HS-5 (cell line): ENCODE data around the gene AFDN.

Experiments
- DNase-seq: peaks from one replicate; pipeline ENCODE4 v3.0.0-alpha.2; 2012; ENCODE audit warnings: low read depth

The AFDN gene

GRCh38 chr6:167877994-167878779 lies 51.5 kb downstream of the AFDN start:
- no peak for DNase-seq

- DNase-seq, result no peak
Measured at GRCh38 chr6:167879612-167880011, 52.9 kb downstream of the AFDN start.

GRCh38 chr6:167881327-167881726 lies 54.6 kb downstream of the AFDN start:
- DNase-seq, result no peak

GRCh38 chr6:167882244-167882643 lies 55.5 kb downstream of the AFDN start:
- no peak for DNase-seq

GRCh38 chr6:167888098-167888497 lies 61.4 kb downstream of the AFDN start:
- DNase-seq, result no peak

GRCh38 chr6:167892835-167893815 lies 66.4 kb downstream of the AFDN start:
- no peak for DNase-seq

- no peak for DNase-seq
Measured at GRCh38 chr6:167894965-167895364, 68.3 kb downstream of the AFDN start.

GRCh38 chr6:167896648-167897047 lies 69.9 kb downstream of the AFDN start:
- no peak for DNase-seq

GRCh38 chr6:167898673-167899311 lies 72.1 kb downstream of the AFDN start:
- DNase-seq, result no peak

GRCh38 chr6:167904791-167905190 lies 78.1 kb downstream of the AFDN start:
- no peak for DNase-seq

GRCh38 chr6:167906899-167907298 lies 80.2 kb downstream of the AFDN start:
- no peak for DNase-seq

GRCh38 chr6:167907837-167908681 lies 81.3 kb downstream of the AFDN start:
- no peak for DNase-seq

- no peak for DNase-seq
Measured at GRCh38 chr6:167910007-167910406, 83.3 kb downstream of the AFDN start.

- DNase-seq, result no peak
Measured at GRCh38 chr6:167910652-167911051, 83.9 kb downstream of the AFDN start.

- no peak for DNase-seq
Measured at GRCh38 chr6:167912494-167912893, 85.8 kb downstream of the AFDN start.

- DNase-seq, result no peak
Measured at GRCh38 chr6:167913699-167914098, 87.0 kb downstream of the AFDN start.

- DNase-seq, result no peak
Measured at GRCh38 chr6:167915139-167915538, 88.4 kb downstream of the AFDN start.

- DNase-seq, result no peak
Measured at GRCh38 chr6:167917551-167918154, 90.9 kb downstream of the AFDN start.

- no peak for DNase-seq
Measured at GRCh38 chr6:167918548-167919278, 92.0 kb downstream of the AFDN start.

GRCh38 chr6:167919349-167919748 lies 92.6 kb downstream of the AFDN start:
- DNase-seq, result no peak
